GM21367 (cell line): Measurements from ENCODE around the gene PXT1.
"Not testable (repeated sequence)": the region's sequence is repeated elsewhere in the genome, so short reads cannot be mapped to it uniquely, and the experiment has no call there.

Source experiments
- ATAC-seq: cut with Tn5 transposase; IDR thresholded peaks from one replicate; pipeline ENCODE4 v1.9.1; 2021; ENCODE audit not compliant: unreplicated experiment

PXT1 gene, protein sequence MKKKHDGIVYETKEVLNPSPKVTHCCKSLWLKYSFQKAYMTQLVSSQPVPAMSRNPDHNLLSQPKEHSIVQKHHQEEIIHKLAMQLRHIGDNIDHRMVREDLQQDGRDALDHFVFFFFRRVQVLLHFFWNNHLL

DNA sequence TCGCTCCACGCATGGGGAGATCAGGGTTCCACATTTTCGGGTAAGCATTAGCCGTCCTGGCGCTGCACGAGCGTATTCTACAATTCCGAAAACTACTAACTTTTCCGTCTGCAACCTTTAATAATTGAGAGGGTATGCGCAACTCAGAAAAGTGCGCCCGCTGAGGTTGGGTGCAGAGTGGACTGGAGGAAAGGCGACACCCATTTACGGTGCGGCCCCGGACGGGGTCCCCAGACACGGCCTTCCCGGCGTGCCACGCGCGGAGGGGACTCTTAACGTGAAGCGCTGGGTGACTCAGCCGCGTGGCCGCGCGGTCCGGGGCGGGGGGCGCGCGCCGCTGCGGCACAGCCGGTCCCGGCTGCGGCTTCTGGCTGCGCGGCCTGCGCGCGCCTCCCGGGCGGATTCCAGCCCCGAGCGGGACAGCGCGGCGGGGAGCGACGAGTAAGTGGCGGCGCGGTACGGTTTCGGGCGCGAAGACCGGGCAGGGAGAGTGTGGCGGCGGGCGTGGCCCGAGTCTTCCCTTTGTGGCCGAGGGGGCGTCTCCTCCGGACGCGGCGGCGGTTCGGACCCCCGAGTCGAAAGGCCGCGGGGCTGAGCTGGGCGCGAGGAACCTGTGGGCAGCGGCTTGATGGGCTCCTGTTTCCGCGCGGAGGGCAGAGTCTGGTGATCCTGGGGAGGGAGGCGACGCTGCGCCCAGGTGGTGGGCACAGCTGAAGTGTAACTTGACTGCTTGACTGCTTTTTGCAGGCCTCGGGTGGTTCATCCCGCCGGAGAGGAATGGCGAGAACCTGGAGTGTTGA is at the start of gene PXT1, which contains the start of gene KCTD20:
PXT1 (minus strand) TSS at position 184 of the 800 bp plus-strand sequence. CDS start 16,772 bp downstream, outside the sequence.
KCTD20 (plus strand) TSS at position 330 of the 800 bp plus-strand sequence. CDS start 27,098 bp downstream, outside the sequence.
- ATAC-seq: peak; percentile 58

DNA sequence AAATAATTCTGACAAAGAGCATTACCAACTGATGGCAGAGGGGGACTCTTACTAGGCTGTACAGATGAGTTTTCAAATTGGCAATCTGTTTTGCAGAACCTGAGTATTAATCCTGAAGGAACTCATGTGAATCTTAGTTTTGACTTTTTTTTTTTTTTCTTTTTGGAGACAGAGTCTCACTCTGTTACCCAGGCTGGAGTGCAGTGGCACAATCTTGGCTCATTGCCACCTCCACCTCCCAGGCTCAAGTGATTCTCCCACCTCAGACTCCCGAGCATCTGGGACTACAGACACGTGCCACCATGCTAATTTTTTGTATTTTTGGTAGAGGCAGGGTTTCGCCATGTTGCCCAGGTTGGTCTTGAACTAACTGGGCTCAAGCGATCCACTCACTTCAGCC is 49.4 kb upstream of the PXT1 start:
- no peak for ATAC-seq

DNA sequence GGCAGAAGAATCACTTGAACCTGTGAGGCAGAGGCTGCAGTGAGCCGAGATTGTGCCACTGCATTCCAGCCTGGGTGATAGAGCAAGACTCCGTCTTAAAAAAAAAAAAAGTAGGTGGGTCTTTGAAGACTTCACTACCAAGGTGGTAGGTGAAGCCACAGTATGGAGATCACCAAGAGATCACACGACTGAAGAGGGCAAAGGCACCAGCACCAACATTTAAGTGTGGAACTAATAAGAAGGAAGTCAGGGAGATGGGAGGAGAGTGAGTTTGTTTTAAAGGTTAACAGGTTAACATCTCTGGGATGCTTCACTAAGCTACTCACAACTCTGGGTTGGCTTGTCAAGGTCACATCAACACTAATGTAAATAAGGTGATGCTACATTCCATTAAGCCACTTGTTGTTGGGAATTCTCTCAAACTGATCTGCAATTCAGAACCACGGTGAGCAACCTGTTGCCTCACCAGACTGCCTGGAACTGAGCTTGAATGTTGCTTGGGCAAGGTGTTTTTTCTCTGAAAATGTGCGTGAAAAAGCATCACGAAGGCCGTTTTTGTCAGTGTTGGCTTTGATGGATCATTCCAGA is 48.8 kb upstream of the PXT1 start:
- ATAC-seq: no peak

DNA sequence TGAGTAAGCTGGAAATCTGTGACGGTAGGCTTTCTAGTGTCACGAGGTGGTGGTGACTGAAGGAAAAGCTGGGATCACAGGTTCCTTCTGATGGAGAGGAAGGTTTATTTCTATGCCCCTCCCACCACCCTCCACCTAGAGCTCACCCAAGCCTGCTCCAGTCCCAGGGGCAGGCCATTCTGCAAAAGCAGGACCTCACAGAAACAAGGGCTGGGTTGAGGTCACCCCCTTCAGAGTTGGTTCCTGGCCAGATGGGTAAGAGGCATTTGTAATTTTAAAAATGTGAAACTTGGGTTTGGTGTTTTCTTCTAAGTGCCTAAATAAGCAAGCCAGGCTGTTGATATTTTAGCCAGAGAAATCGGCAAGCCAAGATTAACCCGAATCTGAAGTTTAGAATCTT is 46.8 kb upstream of the PXT1 start:
- no peak for ATAC-seq

DNA sequence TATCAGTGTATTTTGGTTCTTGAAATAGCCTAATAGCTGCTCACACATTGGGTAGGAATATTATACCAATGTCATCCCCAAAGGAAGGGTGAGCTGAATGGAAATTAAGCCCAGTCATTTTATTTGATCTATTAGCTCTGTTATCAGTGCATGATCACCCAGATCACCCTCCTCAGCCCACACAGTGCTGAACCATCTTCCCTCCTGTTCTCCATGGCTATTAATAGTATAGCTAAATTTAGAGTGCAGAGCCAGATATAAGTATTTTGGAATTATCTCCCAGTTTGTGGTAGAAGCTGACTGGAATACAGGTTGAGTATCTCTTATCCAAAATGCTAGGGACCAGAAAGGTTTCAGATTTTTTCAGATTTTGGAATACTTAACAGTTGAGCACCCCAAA is 45.6 kb upstream of the PXT1 start:
- no peak for ATAC-seq

DNA sequence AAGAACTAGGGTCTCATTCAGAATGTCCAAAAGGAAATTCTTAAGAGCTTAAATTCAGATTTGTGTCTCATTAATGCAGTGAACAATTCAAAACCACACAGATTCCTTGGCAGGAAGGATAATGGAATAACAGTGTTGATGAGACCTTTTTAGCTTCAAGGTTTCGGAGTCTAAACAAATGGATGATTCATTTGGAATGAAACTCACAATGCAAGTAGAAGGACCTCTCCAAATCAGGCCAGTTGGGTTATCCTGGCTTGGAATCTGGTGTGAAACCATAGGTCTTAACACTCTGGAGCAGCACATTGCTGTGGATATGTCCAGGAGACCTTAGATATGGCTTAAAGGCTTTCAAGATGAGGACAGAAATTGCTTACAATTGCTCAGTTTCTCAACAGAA is 45.0 kb upstream of the PXT1 start:
- no peak for ATAC-seq

DNA sequence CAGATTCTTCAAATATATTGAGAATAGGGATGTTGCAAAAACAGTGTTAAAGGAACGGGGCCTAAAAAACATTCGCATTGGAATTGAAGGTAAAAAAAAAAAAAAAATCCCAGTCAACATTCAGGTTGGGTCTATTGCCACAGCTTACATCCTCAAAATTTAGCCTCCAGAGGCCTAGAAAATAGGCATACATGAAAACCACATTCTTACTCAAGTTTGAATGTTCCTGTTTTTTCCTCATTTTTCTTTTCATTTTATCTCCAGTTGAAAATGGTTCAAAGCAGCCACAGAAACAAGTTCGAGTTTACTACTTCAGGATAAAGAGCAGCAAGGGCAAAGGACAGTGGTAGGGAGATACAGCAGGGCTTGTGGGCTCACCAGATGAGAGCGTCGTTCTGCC is 42.1 kb upstream of the PXT1 start:
- no peak for ATAC-seq

DNA sequence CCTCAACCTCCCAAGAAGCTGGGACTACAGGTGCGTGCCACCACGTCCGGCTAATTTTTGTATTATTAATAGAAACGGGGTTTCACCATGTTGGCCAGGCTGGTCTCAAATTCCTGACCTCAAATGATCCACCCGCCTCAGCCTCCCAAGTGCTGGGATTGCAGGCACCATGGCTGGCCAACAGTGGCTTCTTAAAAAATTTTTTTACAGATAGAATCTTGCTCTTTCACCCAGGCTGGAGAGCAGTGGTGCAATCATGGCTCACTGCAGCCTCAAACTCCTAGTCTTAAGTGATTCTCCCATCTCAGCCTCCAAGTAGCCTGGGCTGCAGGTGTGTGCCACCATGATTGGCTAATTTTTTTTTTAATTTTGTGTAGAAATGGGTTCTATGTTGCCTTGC is 40.7 kb upstream of the PXT1 start:
- ATAC-seq: not testable (repeated sequence)

DNA sequence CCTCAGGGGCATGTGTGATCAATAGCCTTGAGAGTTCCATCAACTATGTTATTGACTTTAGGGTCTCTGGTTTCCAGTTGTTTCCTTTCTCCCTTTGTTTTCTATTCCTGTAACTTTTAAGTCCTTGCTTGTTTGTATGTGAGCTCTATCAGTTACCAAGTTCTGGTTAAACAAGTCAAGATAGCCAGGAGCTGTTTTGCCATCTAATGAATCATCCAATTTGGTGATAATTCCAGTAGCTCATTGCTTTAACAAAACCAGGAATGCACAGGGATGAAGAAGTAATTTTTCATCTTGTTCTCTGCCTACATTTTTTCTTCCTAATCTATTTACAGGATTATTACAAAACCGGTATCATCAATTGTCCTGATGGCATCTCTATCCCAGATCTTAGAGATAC is 36.6 kb upstream of the PXT1 start:
- ATAC-seq: no peak

DNA sequence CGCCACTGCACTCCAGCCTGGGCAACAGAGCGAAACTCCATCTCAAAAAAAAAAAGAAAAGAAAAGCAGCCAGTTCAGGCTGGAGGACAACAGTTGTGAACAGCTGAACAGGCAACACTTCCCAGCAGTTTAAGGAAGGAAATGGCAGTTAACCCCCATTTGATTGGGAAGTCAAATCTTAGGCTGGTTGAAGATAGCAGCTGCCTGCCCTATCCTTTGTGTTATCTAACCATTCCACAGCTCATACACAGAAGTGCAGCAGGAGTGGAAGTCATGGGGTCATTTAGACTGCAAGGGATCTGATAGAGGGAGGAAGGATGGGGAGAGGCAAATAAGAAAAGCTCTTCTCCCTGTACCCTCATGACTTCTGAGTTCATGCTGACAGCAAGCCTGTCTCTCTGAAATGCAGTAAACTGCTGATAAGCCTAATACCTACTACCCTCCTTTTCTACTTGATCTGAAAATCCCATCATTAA is 35.4 kb upstream of the PXT1 start:
- ATAC-seq: no peak

DNA sequence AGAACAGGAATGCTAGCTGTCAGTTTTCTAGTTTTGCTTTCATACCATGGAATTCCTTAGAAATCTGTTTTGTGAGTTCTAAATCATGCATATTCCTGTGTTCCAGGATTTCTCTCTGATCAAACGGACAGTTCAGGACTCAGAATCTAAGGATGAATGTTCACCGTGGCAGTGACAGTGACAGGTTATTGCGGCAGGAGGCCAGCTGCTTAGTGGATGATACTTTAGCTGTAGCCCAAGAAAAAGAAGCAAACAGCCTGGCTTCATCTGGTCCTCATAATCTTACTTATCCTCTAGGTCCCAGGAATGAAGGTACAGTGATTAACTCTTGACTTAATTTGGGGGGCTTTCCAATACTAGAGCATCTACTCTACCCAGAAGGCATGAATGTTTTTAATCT is 27.3 kb upstream of the PXT1 start:
- ATAC-seq: no peak

DNA sequence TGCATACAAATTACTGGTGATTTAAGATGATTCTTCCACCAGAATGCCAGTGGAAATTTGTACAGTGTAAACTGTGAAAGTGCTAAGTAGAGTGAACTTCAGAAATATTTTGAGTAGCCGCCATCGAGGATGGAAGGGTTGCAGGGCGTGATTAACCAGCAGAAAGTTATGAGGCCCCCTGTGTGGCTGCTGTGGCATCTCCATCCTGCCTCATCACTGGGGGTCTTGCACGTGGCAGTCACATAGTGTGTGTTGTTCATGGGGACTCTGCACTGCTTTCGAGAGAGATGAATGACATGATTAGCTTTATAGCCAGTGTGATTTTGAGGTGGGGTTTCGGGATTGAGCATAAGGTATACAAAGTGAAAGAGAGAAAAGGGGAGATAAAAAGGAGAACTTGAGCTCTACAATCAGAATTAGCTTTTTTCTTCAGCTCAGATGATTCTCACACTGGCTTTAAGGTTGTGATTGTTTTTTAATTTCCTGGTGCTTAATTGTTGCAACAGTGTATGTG is 26.6 kb upstream of the PXT1 start:
- no peak for ATAC-seq

DNA sequence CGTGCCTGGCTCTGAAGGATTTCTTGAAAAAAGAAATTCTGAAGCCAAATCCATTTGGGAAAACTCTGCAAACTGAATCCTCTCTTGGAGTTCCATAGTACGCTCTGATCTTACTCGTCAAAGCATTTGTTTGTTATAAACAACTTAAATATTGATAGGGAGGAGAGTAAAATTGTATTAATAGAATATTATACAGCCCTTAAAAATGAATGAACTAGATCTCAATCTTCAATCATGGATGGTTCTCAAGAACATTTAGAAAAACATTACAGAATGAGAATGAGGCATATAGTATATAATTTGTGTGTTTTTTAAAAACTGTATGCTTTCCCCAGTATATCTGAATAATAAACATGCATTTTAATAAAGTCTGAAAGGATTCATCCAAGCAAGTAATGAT is 25.0 kb upstream of the PXT1 start:
- ATAC-seq: no peak

DNA sequence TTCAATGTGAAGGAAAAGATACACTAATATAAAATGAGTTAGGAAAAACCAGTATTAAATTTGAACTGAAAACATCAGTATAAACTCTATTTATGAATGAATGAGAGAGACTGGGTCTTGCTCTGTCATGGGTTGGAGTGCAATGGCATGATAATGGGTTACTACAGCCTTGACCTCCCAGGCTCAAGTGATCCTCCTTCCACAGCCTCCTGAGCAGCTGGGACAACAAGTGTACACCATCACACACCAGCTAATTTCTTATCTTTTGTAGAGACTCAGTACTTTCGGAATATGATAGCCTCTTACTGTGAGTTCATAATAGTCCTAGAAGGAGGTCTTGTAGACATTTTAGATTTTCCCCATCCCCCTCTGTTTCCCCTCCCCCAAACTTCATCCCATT is 21.6 kb upstream of the PXT1 start:
- no peak for ATAC-seq

DNA sequence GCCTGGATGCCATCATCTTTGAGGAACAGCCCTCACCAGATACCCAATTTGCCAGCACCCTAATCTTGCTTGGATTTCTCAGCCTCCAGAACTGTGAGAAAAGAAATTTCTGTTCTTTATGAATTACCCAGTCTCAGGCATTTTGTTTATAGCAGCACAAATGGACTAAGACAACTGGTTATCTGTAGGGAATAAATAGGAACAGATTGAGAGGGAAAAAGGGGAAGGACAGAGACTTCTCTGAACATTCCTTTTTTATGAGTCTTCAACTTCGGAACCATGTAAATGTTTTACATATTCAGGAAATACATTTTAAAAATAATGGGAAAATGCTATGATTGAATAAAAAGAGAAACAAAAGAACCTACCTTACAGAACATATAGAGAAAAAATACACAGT is 21.0 kb upstream of the PXT1 start:
- no peak for ATAC-seq

DNA sequence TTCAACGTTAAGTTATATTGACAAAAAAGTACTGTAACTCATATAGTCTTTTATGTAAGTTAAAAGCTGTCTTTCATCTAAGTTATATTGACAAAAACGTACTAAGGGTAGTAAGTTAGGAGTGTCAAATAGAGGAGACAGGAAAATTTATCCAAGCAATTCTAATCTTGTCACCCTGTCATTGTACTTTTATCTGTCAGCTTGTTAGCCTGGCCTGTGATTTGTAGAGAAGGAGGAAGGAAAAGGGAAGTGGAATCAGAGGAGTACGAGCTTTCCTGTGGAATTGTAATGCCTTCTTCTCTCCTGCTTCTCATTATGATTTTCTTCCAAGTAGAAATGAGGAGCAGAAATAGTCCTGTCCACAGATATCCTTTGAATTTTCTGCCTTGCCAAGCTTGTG is 19.0 kb upstream of the PXT1 start:
- no peak for ATAC-seq

DNA sequence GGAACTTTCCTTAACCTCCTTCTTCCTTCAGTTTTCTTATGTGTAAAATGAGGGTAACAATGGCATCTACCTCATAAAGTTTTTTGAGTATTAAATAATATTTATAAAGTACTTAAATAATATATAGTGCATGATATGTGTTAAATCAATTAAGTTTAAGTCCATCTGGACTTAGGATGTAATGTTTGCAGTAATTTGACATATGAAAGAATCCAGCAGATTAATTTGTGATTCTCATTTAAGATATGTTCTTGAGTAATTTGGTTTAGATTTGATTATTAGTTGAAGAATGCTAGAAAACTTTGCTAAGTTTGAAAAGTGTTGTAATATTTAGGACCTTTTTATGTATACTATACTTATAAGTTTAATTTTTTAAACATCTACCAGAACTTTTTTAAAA is 18.3 kb upstream of the PXT1 start:
- ATAC-seq: no peak

DNA sequence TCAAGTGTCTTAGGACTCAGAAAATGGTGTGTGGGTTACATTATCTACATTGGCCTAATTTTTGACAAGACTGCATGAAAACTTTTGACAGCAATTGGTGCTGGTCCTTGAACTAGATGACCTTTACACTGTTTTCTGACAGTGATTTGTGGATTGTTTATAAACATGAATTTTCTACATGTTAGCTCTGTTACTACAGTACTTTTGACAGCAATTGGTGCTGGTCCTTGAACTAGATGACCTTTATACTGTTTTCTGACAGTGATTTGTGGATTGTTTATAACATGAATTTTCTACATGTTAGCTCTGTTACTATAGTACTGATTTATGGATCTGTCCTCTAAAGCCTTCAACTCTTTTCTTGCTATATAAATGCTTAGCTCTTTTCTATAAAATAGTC is 16.8 kb upstream of the PXT1 start:
- no peak for ATAC-seq

DNA sequence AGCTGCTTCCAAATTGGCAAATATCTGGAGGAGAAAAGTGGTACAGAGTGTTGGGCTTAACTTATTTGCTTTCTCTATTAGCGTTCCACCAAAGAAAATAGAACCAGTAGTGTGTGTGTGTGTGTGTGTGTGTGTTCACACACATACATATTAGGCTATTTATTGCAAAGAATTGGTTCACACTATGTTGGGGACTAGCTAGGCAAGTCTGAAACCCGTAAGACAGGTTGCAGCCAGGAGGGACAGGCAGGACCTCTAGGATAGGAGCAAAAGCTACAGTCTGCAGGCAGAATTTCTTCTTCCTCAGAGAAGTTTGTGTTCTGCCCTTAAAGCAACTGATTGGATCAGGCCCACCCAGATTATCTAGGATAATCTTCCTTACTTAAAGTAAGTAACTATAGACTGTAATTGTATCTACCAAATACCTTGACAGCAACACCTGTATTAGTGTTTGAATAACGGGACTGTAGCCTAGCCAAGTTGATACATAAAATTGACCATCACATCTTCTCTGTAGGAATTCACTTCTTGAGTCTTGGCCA is 12.9 kb upstream of the PXT1 start:
- ATAC-seq: no peak

DNA sequence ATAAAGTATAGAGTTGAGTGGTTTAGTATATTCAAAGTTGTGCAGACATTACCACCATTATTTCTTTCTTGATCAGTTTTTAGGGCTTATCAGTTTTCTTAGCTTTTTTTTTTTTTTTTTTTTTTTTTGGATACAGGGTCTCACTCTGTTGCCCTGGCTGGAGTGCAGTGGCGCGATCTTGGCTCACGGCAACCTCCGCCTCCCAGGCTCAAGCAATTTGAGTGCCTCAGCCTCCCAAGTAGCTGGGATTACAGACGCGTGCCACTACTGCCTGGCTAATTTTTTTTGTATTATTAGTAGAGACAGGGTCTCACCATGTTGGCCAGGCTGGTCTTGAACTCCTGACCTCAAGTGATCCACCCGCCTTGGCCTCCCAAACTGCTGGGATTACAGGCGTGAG is 10.2 kb upstream of the PXT1 start:
- ATAC-seq: not testable (repeated sequence)

DNA sequence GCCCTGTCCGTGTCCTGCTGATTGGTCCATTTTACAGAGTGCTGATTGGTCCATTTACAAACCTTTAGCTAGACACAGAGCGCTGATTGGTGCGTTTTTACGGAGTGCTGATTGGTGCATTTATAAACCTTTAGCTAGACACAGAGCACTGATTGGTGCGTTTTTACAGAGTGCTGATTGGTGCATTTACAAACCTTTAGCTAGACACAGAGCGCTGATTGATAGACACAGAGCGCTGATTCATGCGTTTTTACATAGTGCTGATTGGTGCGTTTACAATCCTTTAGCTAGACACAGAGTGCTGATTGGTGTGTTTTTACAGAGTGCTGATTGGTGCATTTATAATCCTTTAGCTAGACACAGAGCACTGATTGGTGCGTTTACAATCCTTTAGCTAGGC is 6.5 kb upstream of the PXT1 start:
- not testable (repeated sequence) for ATAC-seq

DNA sequence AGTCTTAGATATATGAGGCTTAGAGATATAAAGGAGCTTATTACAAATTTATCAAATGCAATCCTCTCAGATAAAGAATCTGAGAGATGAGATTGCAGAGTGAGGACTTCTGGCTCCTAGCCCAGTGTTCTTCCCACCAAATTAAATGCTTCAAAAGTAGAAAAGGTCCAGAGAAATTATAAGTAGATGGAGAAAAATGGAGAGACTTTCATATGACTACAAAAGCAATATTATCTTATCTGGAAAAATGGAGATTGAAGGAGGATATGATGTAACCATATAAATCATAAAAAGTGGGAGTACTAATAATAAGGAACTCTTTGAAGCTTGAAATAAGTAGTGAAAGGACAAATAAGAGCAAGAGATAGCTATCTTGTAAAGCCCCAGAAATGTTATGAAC is 3.0 kb upstream of the PXT1 start:
- no peak for ATAC-seq
